ENCODE measurements around the gene TTC38.
"Not testable (repeated sequence)": the region's sequence is repeated elsewhere in the genome, so short reads cannot be mapped to it uniquely, and the experiment has no call there.

TTC38 gene

GRCh38 chr22:46246178-46246577 is 21.6 kb upstream of the TTC38 start:
- no peak for DNase-seq (ENCODE audit: low read depth in 2 of 2)

- no peak for DNase-seq (ENCODE audit: low read depth in 2 of 2)
Observed at GRCh38 chr22:46247443-46247975, 20.3 kb upstream of the TTC38 start.

GRCh38 chr22:46250035-46250782 is 17.6 kb upstream of the TTC38 start, which contains the start of gene CDPF1:
CDPF1 (minus strand) TSS chr22:46250293; CDS start chr22:46248284, 2,009 bp downstream.
- peak; percentile 79 to 88 for DNase-seq (ENCODE audit: low read depth in 2 of 2)

- DNase-seq (ENCODE audit: low read depth in 2 of 2), result no peak
Observed at GRCh38 chr22:46250783-46251125, 17.1 kb upstream of the TTC38 start.

DNA sequence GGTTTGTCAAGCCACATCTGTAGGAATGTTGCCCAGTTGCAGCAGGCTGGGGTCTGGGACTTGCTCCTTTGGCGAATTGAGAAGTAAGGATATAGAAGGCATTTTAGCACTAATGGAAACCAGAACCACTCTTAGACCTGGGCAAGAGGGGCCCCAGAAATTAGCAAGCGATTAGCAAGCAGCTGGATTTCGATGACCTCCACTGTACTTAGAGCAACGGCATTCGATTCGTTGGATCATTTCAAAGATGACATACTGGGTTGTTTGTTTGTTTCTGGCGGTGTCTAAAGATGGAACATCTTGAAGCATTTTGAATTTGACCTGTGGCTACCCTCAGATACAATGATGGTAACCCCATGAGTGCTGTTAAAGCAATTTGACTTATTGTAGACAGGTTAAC is 16.5 kb upstream of the TTC38 start:
- no peak for DNase-seq (ENCODE audit: low read depth in 2 of 2)

GRCh38 chr22:46251816-46252380 is 15.9 kb upstream of the TTC38 start:
- DNase-seq (ENCODE audit: low read depth in 2 of 2), result no peak

DNA sequence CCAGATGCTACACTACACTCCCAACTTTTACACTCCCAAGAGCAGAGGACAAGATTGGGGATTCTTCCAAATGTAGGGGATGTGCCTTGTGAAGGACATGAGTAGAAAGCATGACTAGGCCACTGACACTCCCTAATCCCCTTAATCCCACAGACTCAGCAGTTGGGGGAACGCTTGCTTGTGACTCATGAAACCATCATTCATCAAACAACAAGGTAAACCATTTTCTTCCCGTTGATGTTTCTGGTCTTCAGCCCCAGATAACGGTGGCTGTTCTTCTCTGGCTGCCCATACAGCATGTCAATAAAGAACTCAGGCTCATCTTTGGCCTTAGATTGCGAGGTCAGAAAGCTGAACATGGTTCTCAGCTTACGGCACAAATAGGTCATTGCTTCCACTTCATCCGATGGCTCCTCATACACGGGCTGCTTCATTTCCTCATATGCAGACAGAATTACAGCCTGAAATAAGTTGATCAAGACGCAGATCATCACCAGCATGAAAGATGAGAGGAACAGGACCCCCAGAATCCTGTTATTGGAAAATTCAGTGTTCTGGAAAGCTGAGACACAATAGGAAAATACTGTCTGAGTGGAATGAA is 11.3 kb upstream of the TTC38 start:
- no peak for DNase-seq (ENCODE audit: low read depth in 2 of 2)

DNA sequence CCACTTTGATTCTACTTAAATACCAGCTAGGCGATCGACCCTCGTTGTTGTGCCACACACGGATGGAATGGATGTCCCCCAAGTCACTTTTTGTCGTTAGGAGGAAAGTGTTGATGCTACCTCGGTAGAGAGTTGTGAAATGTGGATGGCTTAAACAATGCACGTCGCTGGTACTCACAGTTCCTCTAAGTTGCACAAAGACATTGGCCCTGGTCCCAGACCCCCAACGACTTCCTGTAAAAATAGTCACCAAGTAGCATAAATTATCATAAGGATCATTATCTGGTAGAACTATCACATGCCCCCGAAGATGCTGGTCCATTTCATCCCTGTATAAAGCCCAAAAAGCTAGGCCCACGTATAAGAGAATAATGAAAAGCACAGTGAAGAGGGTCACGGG is 8.4 kb upstream of the TTC38 start:
- DNase-seq (ENCODE audit: low read depth in 2 of 2), result no peak

- DNase-seq (ENCODE audit: low read depth in 2 of 2), result no peak
Observed at GRCh38 chr22:46260038-46260437, 7.8 kb upstream of the TTC38 start.

GRCh38 chr22:46262449-46263215 is 5.2 kb upstream of the TTC38 start:
- peak in 1 of 2 donors; percentile 23 for DNase-seq (ENCODE audit: low read depth in 2 of 2)

GRCh38 chr22:46263216-46263590 is 4.6 kb upstream of the TTC38 start, which contains the start of gene PKDREJ:
PKDREJ (minus strand) TSS chr22:46263343; CDS start chr22:46263322, 21 bp downstream.
- no peak for DNase-seq (ENCODE audit: low read depth in 2 of 2)

- DNase-seq (ENCODE audit: low read depth in 2 of 2), result not testable (repeated sequence)
Observed at GRCh38 chr22:46264520-46264919, 3.3 kb upstream of the TTC38 start.

GRCh38 chr22:46265627-46266026 is 2.2 kb upstream of the TTC38 start:
- not testable (repeated sequence) for DNase-seq (ENCODE audit: low read depth in 2 of 2)

- no peak for DNase-seq (ENCODE audit: low read depth in 2 of 2)
Observed at GRCh38 chr22:46269564-46269963, 1.8 kb downstream of the TTC38 start.

- DNase-seq (ENCODE audit: low read depth in 2 of 2), result no peak
Observed at GRCh38 chr22:46272196-46272595, 4.4 kb downstream of the TTC38 start.

- DNase-seq (ENCODE audit: low read depth in 2 of 2), result no peak
Observed at GRCh38 chr22:46272762-46273431, 5.1 kb downstream of the TTC38 start.

- no peak for DNase-seq (ENCODE audit: low read depth in 2 of 2)
Observed at GRCh38 chr22:46273432-46274148, 5.8 kb downstream of the TTC38 start.

DNA sequence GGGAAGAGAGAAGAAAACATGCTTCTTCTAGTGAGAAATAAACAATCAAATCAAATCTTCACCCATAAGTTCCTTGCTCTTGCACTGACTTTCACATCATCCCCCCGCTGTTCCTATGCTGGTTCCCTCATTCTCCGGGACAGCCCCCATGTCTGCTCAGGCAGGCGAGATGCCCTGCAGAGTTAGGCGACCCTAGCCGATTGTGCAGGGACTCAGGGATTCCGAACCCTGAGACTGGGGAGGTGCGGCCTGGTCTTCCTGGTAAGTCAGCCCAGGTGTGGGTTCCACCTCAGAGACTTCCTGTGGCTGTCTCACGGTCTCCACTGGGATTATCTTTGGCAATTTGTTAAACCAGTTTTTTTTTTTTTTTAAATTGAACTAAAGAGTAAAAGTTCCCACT is 6.6 kb downstream of the TTC38 start:
- DNase-seq (ENCODE audit: low read depth in 2 of 2), result no peak

DNA sequence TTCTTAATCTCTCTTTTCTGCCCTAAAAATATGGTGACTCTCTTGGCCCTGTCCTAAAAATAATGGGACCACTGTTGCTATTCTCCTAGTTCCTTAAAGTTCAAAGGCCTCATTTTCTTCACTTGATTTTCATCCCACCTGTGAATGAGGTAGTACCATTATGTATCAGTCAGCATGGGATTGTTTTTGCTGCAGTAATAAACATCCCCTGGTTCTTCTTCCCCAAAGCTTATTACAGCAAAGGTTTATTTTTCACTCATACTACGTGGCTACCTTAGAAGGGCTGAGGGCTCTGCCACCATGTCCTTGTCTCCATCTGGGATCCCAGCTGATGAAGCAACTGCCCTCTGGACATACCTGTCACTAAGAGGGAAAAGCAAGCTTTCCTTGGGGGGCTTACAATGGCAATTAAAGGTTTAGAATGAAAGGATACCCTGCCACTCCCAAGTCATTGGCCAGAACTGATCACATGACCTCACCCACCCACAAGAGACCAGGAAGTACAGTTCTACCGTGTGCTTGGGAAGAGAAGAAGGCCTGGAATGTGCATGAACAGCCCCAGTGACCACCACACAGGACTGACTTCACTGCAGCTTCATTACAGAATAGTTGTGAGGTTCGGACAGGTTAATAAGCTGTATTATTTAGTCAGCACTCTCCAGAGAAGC is 7.8 kb downstream of the TTC38 start:
- no peak for DNase-seq (ENCODE audit: low read depth in 2 of 2)

DNA sequence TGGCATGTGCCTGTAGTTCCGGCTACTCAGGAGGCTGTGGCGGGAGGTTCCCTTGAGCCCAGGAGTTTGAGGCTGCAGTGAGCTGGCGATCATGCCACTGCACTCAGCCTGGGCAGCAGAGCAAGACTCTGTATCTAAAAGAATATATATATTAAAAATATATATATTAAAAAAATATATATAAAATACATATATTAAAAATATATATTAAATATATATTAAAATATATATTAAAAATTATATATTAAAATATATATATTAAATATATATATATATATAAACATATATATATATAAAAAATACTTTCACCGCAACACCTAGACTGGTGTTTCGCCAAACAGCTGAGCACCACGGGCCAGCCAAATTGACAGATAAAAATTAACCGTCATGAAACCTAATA is 8.8 kb downstream of the TTC38 start:
- DNase-seq (ENCODE audit: low read depth in 2 of 2), result no peak
